GM12872 (cell line): ENCODE measurements around the gene RPS5.

Source experiments
- CTCF ChIP-seq: IDR thresholded peaks from 3 replicates; pipeline ENCODE4 v1.5.1; 2011; ENCODE audit warnings: low read depth, mild to moderate bottlenecking, low read length, moderate library complexity; ENCODE audit not compliant: insufficient read depth

The RPS5 gene

GRCh38 chr19:58362272-58362994 lies 24.6 kb upstream of the RPS5 start, which contains the start of gene ZNF497:
Gene ZNF497, minus strand, starts transcription at chr19:58362751. Its CDS starts 5,116 bp downstream, at chr19:58357635.
- no peak for TF ChIP-seq CTCF

- TF ChIP-seq CTCF = no peak
Measured at GRCh38 chr19:58364146-58364545, 22.9 kb upstream of the RPS5 start.

- no peak for TF ChIP-seq CTCF
Measured at GRCh38 chr19:58366585-58367430, 20.3 kb upstream of the RPS5 start.

GRCh38 chr19:58367698-58368454 lies 19.2 kb upstream of the RPS5 start:
- TF ChIP-seq CTCF = no peak

GRCh38 chr19:58368561-58369360 lies 18.3 kb upstream of the RPS5 start:
- TF ChIP-seq CTCF = no peak

- TF ChIP-seq CTCF = 0 out of 3 replicates have a peak, but pooled peaks have one; percentile 8
Measured at GRCh38 chr19:58372311-58373133, 14.5 kb upstream of the RPS5 start.
